HUES64 (cell line): ENCODE measurements around the gene TLR10.

ENCODE experiments used
- H3K27ac ChIP-seq: 2 replicates; pipeline ENCODE4 v1.7.0; 2013; ENCODE audit warnings: low read depth, low read length, inconsistent platforms
- H3K27me3 ChIP-seq: 2 replicates; pipeline ENCODE4 v1.6.1; 2013; ENCODE audit warnings: mild to moderate bottlenecking, low read length; ENCODE audit not compliant: insufficient read depth
- H3K36me3 ChIP-seq: 2 replicates; pipeline ENCODE4 v1.6.1; 2013; ENCODE audit warnings: mild to moderate bottlenecking, low read length; ENCODE audit not compliant: insufficient read depth
- H3K4me1 ChIP-seq: 2 replicates; pipeline ENCODE4 v1.6.1; 2013; ENCODE audit warnings: mild to moderate bottlenecking, low read length, moderate library complexity; ENCODE audit not compliant: insufficient read depth
- H3K4me3 ChIP-seq: 2 replicates; pipeline ENCODE4 v1.5.1; 2013; ENCODE audit warnings: mild to moderate bottlenecking, low read length, moderate library complexity
- H3K9ac ChIP-seq: 2 replicates; pipeline ENCODE4 v1.6.1; 2013; ENCODE audit warnings: mild to moderate bottlenecking, low read depth, low read length
- H3K9me3 ChIP-seq: 2 replicates; pipeline ENCODE4 v1.6.1; 2013; ENCODE audit warnings: low read depth, low read length; ENCODE audit not compliant: insufficient read depth
- WGBS: fragments of 150-250, 120-280 bp; methylation state at CpG from one replicate; pipeline ENCODE4 v1.1.7; 2013; ENCODE audit warnings: missing lambda C conversion rate; 5-methylcytosine and 5-hydroxymethylcytosine counted together

TLR10 gene

GRCh38 chr4:38800366-38800765 is 17.6 kb upstream of the TLR10 start:
- Histone ChIP-seq H3K9me3 (peaks cover 20% of the 10 kb centered on the region), H3K9ac (no peak overlapping the region), H3K36me3 (no peaks in the 10 kb centered on the region), H3K4me1 (no peaks in the 10 kb centered on the region), H3K27me3 (no peaks in the 10 kb centered on the region), H3K4me3 (no peak overlapping the region), H3K27ac (no peak overlapping the region)
- 96% methylated on average over 2 of the region's 2 CpGs for WGBS

- H3K27me3 ChIP-seq: no peaks in the 10 kb centered on the region
- H3K27ac ChIP-seq: no peak overlapping the region
- H3K9me3 ChIP-seq: no peaks in the 10 kb centered on the region
- H3K9ac ChIP-seq: no peak overlapping the region
- 93% methylated on average over 3 of the region's 3 CpGs for whole genome bisulfite sequencing
- H3K4me1 ChIP-seq: no peaks in the 10 kb centered on the region
- no peak overlapping the region for H3K4me3 ChIP-seq
- H3K36me3 ChIP-seq: no peaks in the 10 kb centered on the region
Observed at GRCh38 chr4:38795087-38795486, 12.3 kb upstream of the TLR10 start.

- Histone ChIP-seq H3K27me3 (no peaks in the 10 kb centered on the region), H3K9me3 (no peaks in the 10 kb centered on the region), H3K9ac (no peak overlapping the region), H3K27ac (no peak overlapping the region), H3K4me1 (no peaks in the 10 kb centered on the region), H3K4me3 (no peak overlapping the region), H3K36me3 (no peaks in the 10 kb centered on the region)
- 88% methylated on average over 2 of the region's 2 CpGs for WGBS
Observed at GRCh38 chr4:38794051-38794450, 11.3 kb upstream of the TLR10 start.

GRCh38 chr4:38791010-38791409 is 8.2 kb upstream of the TLR10 start:
- Histone ChIP-seq H3K4me3 (no peak overlapping the region), H3K27ac (no peak overlapping the region), H3K4me1 (no peaks in the 10 kb centered on the region), H3K36me3 (no peaks in the 10 kb centered on the region), H3K9me3 (no peaks in the 10 kb centered on the region), H3K27me3 (no peaks in the 10 kb centered on the region), H3K9ac (no peak overlapping the region)
- WGBS: 97% methylated on average over 2 of the region's 2 CpGs

GRCh38 chr4:38788317-38788716 is 5.5 kb upstream of the TLR10 start:
- Histone ChIP-seq H3K27me3 (no peaks in the 10 kb centered on the region), H3K4me1 (no peaks in the 10 kb centered on the region), H3K9me3 (no peaks in the 10 kb centered on the region), H3K9ac (no peak overlapping the region), H3K4me3 (no peak overlapping the region), H3K27ac (no peak overlapping the region), H3K36me3 (no peaks in the 10 kb centered on the region)
- WGBS: 84% methylated on average over 1 of the region's 1 CpG

- Histone ChIP-seq H3K9ac (no peak overlapping the region), H3K36me3 (no peaks in the 10 kb centered on the region), H3K27ac (no peak overlapping the region), H3K4me3 (no peak overlapping the region), H3K4me1 (no peaks in the 10 kb centered on the region), H3K9me3 (no peaks in the 10 kb centered on the region), H3K27me3 (no peaks in the 10 kb centered on the region)
- 89% methylated on average over 4 of the region's 4 CpGs for WGBS
Observed at GRCh38 chr4:38787693-38788092, 4.9 kb upstream of the TLR10 start.

GRCh38 chr4:38785901-38786402 is 3.2 kb upstream of the TLR10 start:
- H3K4me1 ChIP-seq: no peaks in the 10 kb centered on the region
- 92% methylated on average over 8 of the region's 8 CpGs for WGBS

GRCh38 chr4:38785041-38785790 is 2.4 kb upstream of the TLR10 start:
- Histone ChIP-seq H3K9ac (no peak overlapping the region), H3K9me3 (no peaks in the 10 kb centered on the region), H3K4me3 (no peak overlapping the region), H3K27ac (no peak overlapping the region), H3K36me3 (no peaks in the 10 kb centered on the region), H3K4me1 (no peaks in the 10 kb centered on the region), H3K27me3 (no peaks in the 10 kb centered on the region)
- WGBS: 92% methylated on average over 5 of the region's 6 CpGs

More at GRCh38 chr4:38785901-38786402, 3.2 kb upstream of the TLR10 start:
- no peaks in the 10 kb centered on the region for H3K36me3 ChIP-seq
- no peak overlapping the region for H3K27ac ChIP-seq
- no peaks in the 10 kb centered on the region for H3K27me3 ChIP-seq
- H3K4me3 ChIP-seq: no peak overlapping the region
- no peak overlapping the region for H3K9ac ChIP-seq
- H3K9me3 ChIP-seq: no peaks in the 10 kb centered on the region

GRCh38 chr4:38784141-38784540 is 1.4 kb upstream of the TLR10 start:
- Histone ChIP-seq H3K4me1 (no peaks in the 10 kb centered on the region), H3K27me3 (no peaks in the 10 kb centered on the region), H3K27ac (no peak overlapping the region), H3K36me3 (no peaks in the 10 kb centered on the region), H3K4me3 (no peak overlapping the region), H3K9me3 (no peaks in the 10 kb centered on the region), H3K9ac (no peak overlapping the region)
- 87% methylated on average over 4 of the region's 4 CpGs for WGBS

GRCh38 chr4:38783109-38783460 is 295 bp upstream of the TLR10 start:
- Histone ChIP-seq H3K9ac (no peak overlapping the region), H3K36me3 (no peaks in the 10 kb centered on the region), H3K27me3 (no peaks in the 10 kb centered on the region), H3K9me3 (no peaks in the 10 kb centered on the region), H3K27ac (no peak overlapping the region), H3K4me1 (no peaks in the 10 kb centered on the region), H3K4me3 (no peak overlapping the region)
- 90% methylated on average over 8 of the region's 8 CpGs for WGBS

GRCh38 chr4:38781854-38782261 is 932 bp downstream of the TLR10 start:
- no peak overlapping the region for H3K27ac ChIP-seq
- H3K9ac ChIP-seq: no peak overlapping the region
- no peaks in the 10 kb centered on the region for H3K36me3 ChIP-seq
- H3K4me1 ChIP-seq: no peaks in the 10 kb centered on the region
- no peak overlapping the region for H3K4me3 ChIP-seq
- H3K9me3 ChIP-seq: no peaks in the 10 kb centered on the region
- 89% methylated on average over 4 of the region's 4 CpGs for WGBS
- no peaks in the 10 kb centered on the region for H3K27me3 ChIP-seq
